Measurements from ENCODE around the gene NXF1. TPM values are rescaled to one million over a fixed set of nuclear protein-coding genes. Genes with fewer than 3 reads are reported as not detected.

The NXF1 gene
- total and polyA plus RNA-seq, 2 of the 8 experiments (the other 6 are each of a cell fraction or from before 2014, with no cell fraction given): 48.1 to 49.8 TPM

GRCh38 chr11:62757846-62758788 is 47.1 kb downstream of the NXF1 start:
- Histone ChIP-seq H2AFZ (ENCODE audit: low read length) (no peak overlapping the region), H4K5ac (ENCODE audit: insufficient read length, low read depth, low read length) (peak overlapping the region; percentile 82), H3K23ac (ENCODE audit: insufficient read length) (no peak overlapping the region), H3K9ac (replicated peaks in 1 of 4; ENCODE audit: extremely low read depth in 1 of 4, low read depth in 3 of 4, low read length in 3 of 4) (peak overlapping the region in 3 of 4 experiments; percentile 31 to 64 (median 54); a peak in 2 of 7 replicates), H3K27ac (ENCODE audit: low read depth, low read length) (peak overlapping the region; percentile 6; the same call in 1 of the 2 replicates), H2BK15ac (ENCODE audit: low read length) (no peak overlapping the region), H3K36me3 (ENCODE audit: control insufficient read depth in 2 of 4, insufficient read depth in 4 of 4, low read length in 3 of 4) (peaks cover 0 to 7% (median 2%) of the 10 kb centered on the region in 4 experiments; a peak in 6 of 8 replicates), H3K56ac (replicated peaks; ENCODE audit: insufficient read length, low read depth, low read length) (peak overlapping the region; percentile 43), H2BK12ac (ENCODE audit: low read depth, low read length) (no peak overlapping the region), H2BK20ac (ENCODE audit: low read length) (no peak overlapping the region; the same call in 1 of the 2 replicates), H2AK5ac (ENCODE audit: low read depth, low read length) (no peak overlapping the region), H3K4me1 (replicated peaks in 1 of 4; ENCODE audit: control insufficient read depth in 3 of 4, insufficient read depth in 4 of 4, low read length in 3 of 4) (peaks cover 9 to 16% (median 11%) of the 10 kb centered on the region in 4 experiments), H2BK120ac (replicated peaks; ENCODE audit: low read depth, low read length) (peak overlapping the region; percentile 98), H3K79me2 (ENCODE audit: control insufficient read depth in 1 of 2, insufficient read depth in 2 of 2, low read length in 2 of 2) (peaks cover 6 to 40% of the 10 kb centered on the region in 2 experiments), H2BK5ac (ENCODE audit: low read depth, low read length) (peak overlapping the region; percentile 73), H3K9me3 (ENCODE audit: insufficient read depth in 2 of 2, low read depth in 1 of 2, low read length in 1 of 2) (no peaks in the 10 kb centered on the region), H3K18ac (ENCODE audit: extremely low read depth, low read length) (peak overlapping the region; percentile 64), H3K4ac (replicated peaks; ENCODE audit: insufficient read length, low read depth, low read length) (peak overlapping the region; percentile 89), H3K27me3 (replicated peaks in 1 of 4; ENCODE audit: control insufficient read depth in 3 of 4, extremely low read depth in 1 of 4, insufficient read depth in 3 of 4, low read length in 3 of 4) (no peaks in the 10 kb centered on the region), H3K14ac (ENCODE audit: insufficient read length) (no peak overlapping the region), H4K91ac (replicated peaks; ENCODE audit: insufficient read length, low read length) (peak overlapping the region; percentile 9), H3K4me2 (ENCODE audit: insufficient read depth in 1 of 2, low read depth in 2 of 2, low read length in 2 of 2) (peak overlapping the region; percentile 82 to 88), H3K4me3 (ENCODE audit: extremely low read depth in 1 of 4, insufficient read depth in 2 of 4, low read depth in 3 of 4, low read length in 4 of 4) (peak overlapping the region; percentile 44 to 75 (median 52)), H3K79me1 (ENCODE audit: low read depth, low read length) (peaks cover 6% of the 10 kb centered on the region), H4K20me1 (replicated peaks in 1 of 2; ENCODE audit: control insufficient read depth in 1 of 2, insufficient read depth in 2 of 2, low read length in 2 of 2) (peaks cover 3% of the 10 kb centered on the region in 2 experiments), H3K23me2 (ENCODE audit: low read depth, low read length) (peaks cover 8% of the 10 kb centered on the region; the same call in 1 of the 2 replicates), H4K8ac (ENCODE audit: extremely low read depth, insufficient read depth, low read length) (no peak overlapping the region)
- CTCF ChIA-PET (ENCODE audit: partially characterized antibody): interaction anchor here (0.6 to 2.5 kb wide), 5 partner anchors 11 to 285 kb away, joined by 3 to 12 read pairs (median 5); partner anchors contain the start of genes HNRNPUL2 and TTC9C
- no peak for FAIRE-seq
- POLR2A ChIA-PET (ENCODE audit: partially characterized antibody): interaction anchor here (0.7 to 16.9 kb wide), 28 partner anchors 8 to 186 kb away, joined by 3 to 192 read pairs (median 4); partner anchors contain the start of genes BSCL2, GNG3, HNRNPUL2 and INTS5
- DNase-seq (ENCODE audit: low read depth in 1 of 2, low spot score in 2 of 2): peak; percentile 71 to 76
- 6% methylated on average over 9 of the region's 9 CpGs; no CpG with 5 or more reads in 1 of the 2 experiments for WGBS, 2 experiments (ENCODE audit: extremely low coverage in 1 of 2, insufficient coverage in 1 of 2, insufficient read length in 1 of 2, insufficient replicate concordance in 2 of 2, low coverage in 1 of 2, low lambda C conversion rate in 2 of 2, missing lambda C conversion rate in 1 of 2)
- TF ChIP-seq NANOG (IDR thresholded peaks at IDR 0.05; ENCODE audit: insufficient read depth, low read depth, low read length, poor library complexity, severe bottlenecking) (peak; percentile 22), ATF2 (IDR thresholded peaks at IDR 0.05; ENCODE audit: low read length) (no peak), KDM4A (IDR thresholded peaks at IDR 0.05; ENCODE audit: low read depth, low read length, severe bottlenecking) (no peak), HDAC6 (IDR thresholded peaks at IDR 0.05; ENCODE audit: low read depth, low read length) (no peak), HDAC2 (IDR thresholded peaks at IDR 0.05; ENCODE audit: borderline replicate concordance in 1 of 2, low read depth in 2 of 2, low read length in 2 of 2) (peak in 1 of 2 experiments; percentile 66; a peak in 1 of 4 replicates), SIRT6 (IDR thresholded peaks at IDR 0.05; ENCODE audit: low read length) (no peak), CEBPB (IDR thresholded peaks at IDR 0.05; ENCODE audit: low read depth, low read length) (peak; percentile 20), SP4 (IDR thresholded peaks at IDR 0.05; ENCODE audit: low read length) (0 out of 2 replicates have a peak, but pooled peaks have one; percentile 20)

All from H1 (cell line).